Measurements from ENCODE around the gene TRAF4.

TRAF4 gene, protein sequence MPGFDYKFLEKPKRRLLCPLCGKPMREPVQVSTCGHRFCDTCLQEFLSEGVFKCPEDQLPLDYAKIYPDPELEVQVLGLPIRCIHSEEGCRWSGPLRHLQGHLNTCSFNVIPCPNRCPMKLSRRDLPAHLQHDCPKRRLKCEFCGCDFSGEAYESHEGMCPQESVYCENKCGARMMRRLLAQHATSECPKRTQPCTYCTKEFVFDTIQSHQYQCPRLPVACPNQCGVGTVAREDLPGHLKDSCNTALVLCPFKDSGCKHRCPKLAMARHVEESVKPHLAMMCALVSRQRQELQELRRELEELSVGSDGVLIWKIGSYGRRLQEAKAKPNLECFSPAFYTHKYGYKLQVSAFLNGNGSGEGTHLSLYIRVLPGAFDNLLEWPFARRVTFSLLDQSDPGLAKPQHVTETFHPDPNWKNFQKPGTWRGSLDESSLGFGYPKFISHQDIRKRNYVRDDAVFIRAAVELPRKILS

GRCh38 chr17:28743243-28744103 lies at the start of gene TRAF4:
Gene TRAF4, plus strand, starts transcription at chr17:28744011. Its CDS starts 102 bp downstream, at chr17:28744113.
- DNase-seq: peak; percentile 30 to 68 (median 43)

GRCh38 chr17:28698253-28698941 lies 45.4 kb upstream of the TRAF4 start:
- no peak for DNase-seq

- no peak for DNase-seq
These were observed 43.5 kb upstream of the TRAF4 start for GRCh38 chr17:28700278-28700677.

GRCh38 chr17:28700830-28701492 lies 42.9 kb upstream of the TRAF4 start:
- DNase-seq: no peak

GRCh38 chr17:28702026-28702751 lies 41.6 kb upstream of the TRAF4 start:
- no peak for DNase-seq

- DNase-seq: no peak
These were observed 41.1 kb upstream of the TRAF4 start for GRCh38 chr17:28702752-28703150.

- DNase-seq: no peak
These were observed 40.1 kb upstream of the TRAF4 start for GRCh38 chr17:28703552-28704218.

DNA sequence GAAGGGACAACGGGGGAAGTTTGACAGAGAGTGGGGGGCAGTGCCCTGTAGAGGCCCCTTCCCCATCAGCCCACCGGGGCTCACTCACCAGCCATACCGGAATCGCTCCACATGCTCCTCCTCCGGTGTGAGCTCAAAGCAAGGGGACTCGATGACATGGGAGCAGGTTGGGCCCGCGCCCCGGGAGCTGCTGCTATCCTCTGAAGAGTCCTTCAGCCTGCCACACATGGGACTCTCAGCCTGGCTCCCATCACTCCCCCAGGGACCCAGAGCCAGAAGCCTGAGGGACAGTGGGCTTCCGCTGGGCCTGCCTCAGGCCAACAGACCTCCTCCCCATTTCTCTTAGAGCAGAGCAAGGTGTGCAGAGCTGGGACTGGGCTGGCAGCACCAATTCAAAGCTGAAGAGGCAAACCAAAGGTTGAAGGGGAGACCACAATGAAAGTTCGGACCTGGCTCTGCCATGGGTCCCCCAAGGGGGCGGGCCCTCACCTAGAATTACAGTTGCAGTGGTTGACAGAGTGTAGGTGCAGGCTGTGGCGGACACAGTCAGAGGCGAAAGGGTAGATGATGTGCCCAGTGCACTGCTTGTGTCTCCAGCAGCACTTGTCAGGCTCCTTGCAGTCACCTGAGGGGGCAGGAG lies 39.5 kb upstream of the TRAF4 start:
- DNase-seq: no peak

DNA sequence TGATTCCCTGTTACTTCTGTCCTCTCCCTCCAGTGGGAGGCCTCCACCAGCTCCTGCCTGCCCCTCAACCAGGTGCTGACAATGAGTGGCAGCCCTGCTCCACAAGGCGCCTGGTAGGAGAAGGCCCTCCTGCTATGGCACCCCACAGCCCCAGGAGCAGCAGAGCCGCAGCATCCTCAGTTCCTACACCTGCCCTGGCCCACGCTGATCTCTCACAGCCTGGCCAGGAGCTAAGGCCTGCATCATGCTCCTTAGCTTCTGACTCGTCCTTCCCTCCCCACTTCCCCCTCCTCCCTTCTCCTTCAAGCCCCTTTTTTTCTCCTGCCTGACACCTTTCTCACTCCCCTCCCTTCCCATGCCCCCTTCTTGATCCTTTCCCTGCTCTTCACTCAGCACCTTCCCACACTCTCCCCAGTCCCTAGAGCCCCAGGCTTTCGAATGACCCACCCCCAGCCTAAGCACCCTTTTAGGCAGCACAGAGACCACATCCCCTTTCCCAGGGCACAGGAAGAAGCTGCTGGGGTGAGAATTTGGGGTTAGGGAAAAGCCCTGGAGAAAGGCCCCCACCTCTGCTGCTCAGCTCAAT lies 38.6 kb upstream of the TRAF4 start:
- DNase-seq: no peak

DNA sequence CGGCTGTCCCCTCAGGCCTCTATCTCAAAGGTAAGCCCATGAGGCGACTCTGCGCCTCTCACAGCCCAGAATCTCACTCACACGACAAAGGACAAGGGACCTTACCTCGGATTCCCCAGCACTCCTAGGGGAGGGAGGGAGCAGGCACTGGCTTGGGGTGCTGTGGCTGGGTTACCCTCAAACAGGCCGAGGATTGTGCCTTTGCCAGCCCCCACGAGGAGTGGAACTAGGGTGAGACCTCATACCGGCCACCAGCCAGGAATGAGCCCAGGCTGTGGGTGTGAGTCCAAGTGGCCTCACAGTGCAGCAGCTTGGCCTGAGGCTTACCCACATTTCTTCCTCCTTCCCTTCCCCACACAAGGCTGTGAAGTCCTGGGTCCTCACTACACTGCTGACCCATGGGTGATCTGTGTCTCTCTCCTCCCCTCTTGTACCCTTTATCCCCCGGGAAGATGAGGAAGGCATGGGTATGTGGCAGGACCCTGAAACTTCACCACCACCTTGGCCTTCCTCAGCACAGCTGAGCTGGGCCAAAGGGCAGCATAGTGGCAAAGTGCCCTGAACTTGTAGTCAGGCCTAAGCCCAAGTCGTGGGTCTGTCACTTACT lies 38.0 kb upstream of the TRAF4 start:
- no peak for DNase-seq

- DNase-seq: no peak
These were observed 37.1 kb upstream of the TRAF4 start for GRCh38 chr17:28706471-28707338.

DNA sequence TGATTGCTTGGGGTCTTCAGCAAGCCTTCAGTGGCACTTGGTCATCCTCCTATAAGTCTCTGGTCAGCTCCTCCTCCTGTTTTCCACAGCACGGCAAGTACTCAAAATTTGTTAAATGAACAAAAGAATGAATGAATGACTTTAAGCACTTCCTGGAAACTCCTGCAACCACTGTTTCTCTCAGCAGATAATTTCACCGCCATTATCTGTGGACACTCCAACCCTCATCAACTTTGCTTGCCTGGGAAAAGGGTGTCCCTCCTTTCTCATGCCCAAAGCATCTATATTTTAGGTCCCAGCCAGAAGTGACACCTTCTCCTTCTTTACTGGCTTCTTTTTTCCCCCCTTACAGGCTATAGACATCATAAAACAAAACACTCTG lies 36.5 kb upstream of the TRAF4 start:
- no peak for DNase-seq

DNA sequence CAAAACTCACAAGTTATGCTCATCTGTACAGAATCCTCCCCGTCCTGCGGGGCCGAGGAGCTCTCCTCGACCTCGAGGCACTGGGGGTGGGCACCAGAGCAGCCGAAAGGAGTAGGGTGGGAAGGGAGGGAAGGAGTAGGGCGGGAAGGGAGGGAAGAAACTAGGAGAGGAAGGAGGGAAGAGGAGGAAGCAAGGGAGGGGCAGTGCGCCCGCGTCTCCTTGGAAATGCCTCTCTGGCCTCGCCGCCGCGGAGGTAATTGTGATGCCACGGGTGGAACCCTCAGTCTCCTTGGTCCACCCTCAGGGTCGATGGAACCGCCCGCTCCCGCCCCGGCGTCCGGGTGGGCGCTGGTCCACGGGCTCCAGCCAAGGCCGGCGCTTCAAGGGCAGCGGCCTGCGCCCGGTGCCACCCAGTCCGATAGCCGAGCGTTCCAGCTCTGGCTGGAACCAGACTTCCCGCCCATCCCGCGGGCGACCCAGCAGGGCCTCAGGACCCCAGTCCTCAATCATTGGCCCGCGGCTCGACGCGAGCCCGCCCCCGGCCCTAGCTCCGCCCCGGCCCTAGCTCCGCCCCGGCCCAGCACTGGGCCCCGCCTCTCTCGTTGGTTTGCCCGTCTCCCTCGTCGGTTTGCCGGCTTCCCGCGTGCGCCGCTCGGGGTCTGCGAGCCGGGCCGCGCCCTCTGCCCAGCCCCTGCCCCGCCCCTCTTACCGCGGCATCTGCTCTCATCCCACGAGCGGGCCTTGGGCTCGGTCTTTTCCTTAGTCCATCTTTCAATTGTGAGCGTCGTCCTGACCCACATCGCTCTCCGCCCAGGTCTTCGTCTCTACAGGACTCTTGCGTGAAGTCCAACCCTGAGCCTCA lies 32.7 kb upstream of the TRAF4 start:
- DNase-seq: peak; percentile 57 to 89 (median 78)

DNA sequence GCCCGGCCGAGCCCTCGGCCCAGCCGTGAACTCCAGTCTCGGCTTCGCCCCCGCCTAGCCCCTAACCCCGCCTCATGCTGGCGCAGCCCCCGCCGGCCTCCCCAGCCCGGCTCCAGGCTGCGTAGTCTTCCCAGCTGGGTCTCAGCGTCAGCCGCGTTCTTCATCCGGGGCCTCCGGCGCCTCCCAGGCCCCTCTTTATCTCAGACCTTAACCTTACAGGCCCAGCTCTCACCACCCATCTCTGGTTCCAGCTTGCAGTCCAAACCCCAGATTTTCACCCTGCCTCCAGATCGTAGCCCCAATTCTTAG lies 32.1 kb upstream of the TRAF4 start, which contains the start of gene PROCA1:
TSS of gene PROCA1 (minus strand) at position 166 of the 309 bp plus-strand sequence. CDS start 228 bp downstream, outside the sequence.
- DNase-seq: peak in 1 of 4 experiments; percentile 50

GRCh38 chr17:28712032-28712704 lies 31.6 kb upstream of the TRAF4 start:
- peak in 3 of 4 experiments; percentile 27 to 41 (median 28) for DNase-seq

DNA sequence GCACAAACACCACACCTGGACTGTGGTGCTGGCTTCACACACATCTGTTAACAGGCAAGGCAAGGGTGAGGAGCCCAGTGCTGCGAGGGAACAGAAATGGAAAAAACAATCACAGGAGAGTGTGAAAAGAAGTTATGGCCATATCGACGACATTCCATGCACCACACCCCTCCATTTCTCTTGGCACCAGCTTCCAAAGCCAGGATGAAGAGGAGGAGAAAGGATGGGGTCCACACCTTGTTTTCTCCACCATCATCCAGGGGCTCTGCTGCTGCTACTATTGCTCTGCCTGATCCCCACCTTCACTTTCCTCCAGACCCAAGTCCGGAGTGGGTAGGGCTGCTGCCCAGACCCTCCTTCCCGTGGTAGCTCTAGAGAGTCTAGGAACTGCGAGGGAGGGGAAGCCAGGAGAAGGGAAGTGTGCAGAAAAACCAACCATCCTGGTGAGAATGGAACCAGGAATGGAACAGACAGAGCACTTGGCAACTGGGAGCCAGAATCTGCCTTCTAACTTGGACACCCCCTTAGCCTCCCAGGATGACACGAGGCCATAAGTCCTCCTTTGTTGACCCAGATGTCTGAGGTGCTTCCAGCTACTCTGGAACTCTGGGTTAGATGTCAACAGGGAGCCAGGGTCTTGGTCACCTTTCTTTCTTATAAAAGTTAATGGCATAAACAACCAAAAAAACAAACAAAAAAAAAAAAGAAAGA lies 31.0 kb upstream of the TRAF4 start:
- no peak for DNase-seq

DNA sequence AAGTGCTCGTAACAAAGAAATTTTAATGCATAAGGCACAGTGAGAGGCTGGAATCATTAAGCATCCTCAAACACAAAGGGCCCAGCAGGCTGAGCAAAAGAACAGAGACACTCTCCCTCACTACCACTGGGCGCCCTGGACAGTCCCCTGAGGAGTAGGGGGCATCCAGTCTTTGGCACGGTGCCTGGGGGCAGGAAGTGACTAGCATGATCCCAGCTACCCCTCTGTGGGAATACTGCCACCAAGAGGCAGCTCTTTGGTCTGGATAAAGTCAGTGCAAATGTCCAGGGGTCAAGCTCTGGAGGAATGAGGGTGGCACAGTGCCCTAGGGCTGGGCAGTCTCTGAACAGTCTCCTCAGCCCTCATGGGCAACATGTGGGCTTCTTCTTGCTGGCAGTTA lies 29.5 kb upstream of the TRAF4 start:
- DNase-seq: no peak
